Smooth muscle cell of the umbilical artery (primary cell): ENCODE results near the gene CHST10. TPM values are rescaled to one million over a fixed set of nuclear protein-coding genes. Genes with fewer than 3 reads are reported as not detected.

Source experiments
- total RNA-seq: library from RNA; depleted of rRNA; stranded (reverse); fragments of >200 nt; gene quantifications from 2 replicates; pipeline ENCODE4 v1.2.3, GENCODE V29; 2014

Gene CHST10
- 14.3 and 16.1 TPM in 2 replicates for total RNA-seq

GRCh38 chr2:100416935-100417710 is at the start of gene CHST10:
Gene CHST10 (minus strand): TSS chr2:100417668. CDS start chr2:100406675, 10,993 bp downstream.

Other genes with a start within 250 kb of the CHST10 start
- 0.32 and 1.2 TPM in 2 replicates for gene LONRF2, start 95.2 kb downstream of the CHST10 start, total RNA-seq
- not detected in 2 replicates for gene NMS, start 52.8 kb upstream of the CHST10 start, total RNA-seq
- gene PDCL3, start 145.3 kb upstream of the CHST10 start, total RNA-seq = 15.1 and 17.3 TPM in 2 replicates